Measurements from ENCODE around the gene HTD2. TPM values are rescaled to one million over a fixed set of nuclear protein-coding genes. Genes with fewer than 3 reads are reported as not detected.
"Not testable (repeated sequence)": the region's sequence is repeated elsewhere in the genome, so short reads cannot be mapped to it uniquely, and the experiment has no call there.

HTD2 gene
- 10 to 100 TPM in 1 of 2 donors, 1 to 10 TPM in 1; 7.9 to 11.4 TPM for total RNA-seq

GRCh38 chr3:58305882-58306711, at the start of gene HTD2, which contains the start of gene RPP14:
Gene HTD2 (plus strand): TSS chr3:58306520. CDS start chr3:58317614, 11,094 bp downstream.
Gene RPP14 (plus strand): TSS chr3:58306245. CDS start chr3:58310330, 4,085 bp downstream.
- Mint-ChIP-seq H3K36me3 (ENCODE audit: insufficient read depth in 2 of 2) (peaks cover 8 to 12% of the 10 kb centered on the region in 2 donors), H3K9me3 (peaks cover 0 to 2% of the 10 kb centered on the region in 2 donors), H3K4me1 (ENCODE audit: low read depth) (peaks cover 37% of the 10 kb centered on the region), H3K27ac (peak within 1 kb of the TSS; percentile 99), H3K4me3 (peak within 1 kb of the TSS; percentile 96 to 98), H3K27me3 (ENCODE audit: low read depth) (peaks cover 13% of the 10 kb centered on the region)
- peak; percentile 99 for DNase-seq
- peak; percentile 93 for ATAC-seq (replicated peaks in 1 of 2)

- H3K27me3 Mint-ChIP-seq (ENCODE audit: low read depth), result no peaks in the 10 kb centered on the region
- no peak overlapping the region for H3K4me3 Mint-ChIP-seq
- no peaks in the 10 kb centered on the region for H3K9me3 Mint-ChIP-seq
- no peak overlapping the region for H3K27ac Mint-ChIP-seq
- H3K36me3 Mint-ChIP-seq (ENCODE audit: insufficient read depth in 2 of 2), result peaks cover 0 to 1% of the 10 kb centered on the region in 2 donors
- ATAC-seq (replicated peaks in 1 of 2), result no peak
- H3K4me1 Mint-ChIP-seq (ENCODE audit: low read depth), result peaks cover 16% of the 10 kb centered on the region
- no peak for DNase-seq
Observed at GRCh38 chr3:58258392-58259055, 47.8 kb upstream of the HTD2 start.

DNA sequence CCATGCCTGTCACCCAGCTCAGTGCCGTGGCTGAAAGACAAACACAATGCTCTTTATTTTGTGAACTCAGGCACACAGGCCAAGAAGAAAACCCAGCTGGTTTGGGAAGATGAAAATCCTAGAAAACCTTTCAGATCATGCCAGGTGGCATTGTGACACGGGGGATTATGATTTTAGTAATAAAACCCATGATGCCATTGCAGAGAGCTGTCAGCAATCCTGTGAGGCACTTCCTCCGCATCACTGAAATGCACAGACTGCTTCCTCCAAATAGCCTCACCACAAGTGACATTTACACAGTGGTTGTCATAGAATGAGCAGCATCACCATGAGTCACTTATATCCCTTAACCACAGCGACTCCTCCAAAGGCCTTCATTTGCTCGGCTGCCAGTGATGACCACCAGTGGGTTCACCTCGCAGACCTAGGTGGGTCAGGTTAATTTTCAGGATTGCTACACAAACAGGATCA, 46.0 kb upstream of the HTD2 start:
- Mint-ChIP-seq H3K27ac (peak overlapping the region; percentile 50), H3K27me3 (ENCODE audit: low read depth) (no peaks in the 10 kb centered on the region), H3K4me3 (no peak overlapping the region), H3K36me3 (ENCODE audit: insufficient read depth in 2 of 2) (peaks cover 0 to 1% of the 10 kb centered on the region in 2 donors), H3K9me3 (no peaks in the 10 kb centered on the region), H3K4me1 (ENCODE audit: low read depth) (peaks cover 16% of the 10 kb centered on the region)
- DNase-seq, result peak; percentile 13 to 22
- ATAC-seq (replicated peaks in 1 of 2), result peak; percentile 89 to 95

- Mint-ChIP-seq H3K27me3 (ENCODE audit: low read depth) (no peaks in the 10 kb centered on the region), H3K27ac (no peak overlapping the region), H3K36me3 (ENCODE audit: insufficient read depth in 2 of 2) (peaks cover 0 to 1% of the 10 kb centered on the region in 2 donors), H3K4me3 (no peak overlapping the region), H3K4me1 (ENCODE audit: low read depth) (peaks cover 16% of the 10 kb centered on the region), H3K9me3 (no peaks in the 10 kb centered on the region)
- DNase-seq, result no peak
- ATAC-seq (replicated peaks in 1 of 2), result peak; percentile 27 to 56
Observed at GRCh38 chr3:58260733-58261132, 45.6 kb upstream of the HTD2 start.

- ATAC-seq (replicated peaks in 1 of 2), result no peak
- H3K4me3 Mint-ChIP-seq, result no peak overlapping the region
- no peaks in the 10 kb centered on the region for H3K9me3 Mint-ChIP-seq
- no peak for DNase-seq
- H3K36me3 Mint-ChIP-seq (ENCODE audit: insufficient read depth in 2 of 2), result peaks cover 0 to 1% of the 10 kb centered on the region in 2 donors
- H3K27ac Mint-ChIP-seq, result no peak overlapping the region
- H3K4me1 Mint-ChIP-seq (ENCODE audit: low read depth), result peaks cover 26% of the 10 kb centered on the region
- H3K27me3 Mint-ChIP-seq (ENCODE audit: low read depth), result no peaks in the 10 kb centered on the region
Observed at GRCh38 chr3:58261954-58262666, 44.2 kb upstream of the HTD2 start.

DNA sequence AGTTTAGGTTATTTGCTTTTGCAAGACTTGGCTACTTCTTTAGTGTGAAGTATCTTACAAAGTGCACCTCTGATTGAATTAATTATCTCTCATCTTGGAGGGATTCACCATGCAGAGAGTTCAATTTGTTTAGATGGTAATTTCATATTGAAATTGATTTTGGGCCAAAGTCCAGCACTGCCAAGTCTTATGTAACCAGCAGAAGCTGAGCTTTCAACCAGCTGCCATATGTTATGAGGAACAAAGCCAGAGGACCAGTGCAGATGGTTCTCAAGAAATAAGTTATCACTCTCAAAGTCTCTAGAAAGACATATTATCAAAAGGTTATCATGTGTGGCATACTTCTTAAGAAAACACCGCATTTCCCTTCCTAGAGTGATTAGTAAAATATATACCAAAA, 39.7 kb upstream of the HTD2 start:
- peaks cover 17% of the 10 kb centered on the region for H3K4me1 Mint-ChIP-seq (ENCODE audit: low read depth)
- DNase-seq (no peak), ATAC-seq (replicated peaks in 1 of 2) (no peak)
- peaks cover 0 to 2% of the 10 kb centered on the region in 2 donors for H3K36me3 Mint-ChIP-seq (ENCODE audit: insufficient read depth in 2 of 2)
- H3K27me3 Mint-ChIP-seq (ENCODE audit: low read depth), result no peaks in the 10 kb centered on the region
- H3K4me3 Mint-ChIP-seq, result no peak overlapping the region
- no peaks in the 10 kb centered on the region for H3K9me3 Mint-ChIP-seq
- H3K27ac Mint-ChIP-seq, result no peak overlapping the region

GRCh38 chr3:58267543-58267942, 38.8 kb upstream of the HTD2 start:
- H3K4me1 Mint-ChIP-seq (ENCODE audit: low read depth), result peaks cover 26% of the 10 kb centered on the region
- H3K27ac Mint-ChIP-seq; H3K36me3 Mint-ChIP-seq (ENCODE audit: insufficient read depth in 2 of 2); DNase-seq; H3K9me3 Mint-ChIP-seq; ATAC-seq (replicated peaks in 1 of 2); H3K27me3 Mint-ChIP-seq (ENCODE audit: low read depth); H3K4me3 Mint-ChIP-seq: not testable (repeated sequence)

- ATAC-seq (replicated peaks in 1 of 2), result no peak
- peaks cover 29% of the 10 kb centered on the region for H3K4me1 Mint-ChIP-seq (ENCODE audit: low read depth)
- peaks cover 0 to 2% of the 10 kb centered on the region in 2 donors for H3K36me3 Mint-ChIP-seq (ENCODE audit: insufficient read depth in 2 of 2)
- H3K27me3 Mint-ChIP-seq (ENCODE audit: low read depth), result no peaks in the 10 kb centered on the region
- H3K9me3 Mint-ChIP-seq, result no peaks in the 10 kb centered on the region
- DNase-seq, result no peak
- H3K4me3 Mint-ChIP-seq, result no peak overlapping the region
- H3K27ac Mint-ChIP-seq, result no peak overlapping the region
Observed at GRCh38 chr3:58269356-58269755, 37.0 kb upstream of the HTD2 start.

GRCh38 chr3:58270485-58270884, 35.8 kb upstream of the HTD2 start:
- Mint-ChIP-seq H3K4me3 (no peak overlapping the region), H3K27ac (no peak overlapping the region), H3K9me3 (no peaks in the 10 kb centered on the region), H3K4me1 (ENCODE audit: low read depth) (peaks cover 29% of the 10 kb centered on the region), H3K36me3 (ENCODE audit: insufficient read depth in 2 of 2) (peaks cover 0 to 4% of the 10 kb centered on the region in 2 donors), H3K27me3 (ENCODE audit: low read depth) (no peaks in the 10 kb centered on the region)
- DNase-seq, result no peak
- ATAC-seq (replicated peaks in 1 of 2), result no peak

DNA sequence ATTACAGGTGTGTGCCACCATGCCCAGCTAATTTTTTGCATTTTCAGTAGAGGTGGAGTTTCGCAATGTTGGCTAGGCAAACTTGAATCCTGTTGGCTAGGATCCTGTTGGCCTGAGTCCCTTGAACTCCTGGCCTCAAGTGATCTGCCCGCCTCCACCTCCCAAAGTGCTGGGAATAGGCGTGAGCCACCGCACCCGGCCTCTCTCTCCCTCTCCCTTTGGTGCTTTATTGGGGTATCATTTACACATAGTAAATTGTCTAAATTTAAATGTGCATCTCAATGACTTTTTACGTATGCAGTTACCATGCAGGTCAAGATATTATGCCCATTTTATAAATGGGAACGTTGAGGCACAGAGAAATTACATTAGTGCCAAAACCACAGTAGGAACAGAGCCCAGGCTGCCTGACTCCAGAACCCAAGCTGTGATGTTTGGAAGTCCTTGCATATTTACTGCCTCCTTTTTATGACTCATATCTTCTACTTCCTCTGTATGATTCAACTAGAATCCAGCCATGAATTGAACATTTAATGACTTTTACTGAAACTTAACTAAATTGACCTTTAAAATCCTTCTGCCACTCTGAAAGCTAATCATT, 34.3 kb upstream of the HTD2 start:
- peak overlapping the region in 1 of 2 donors; percentile 56 for H3K4me3 Mint-ChIP-seq
- peak overlapping the region; percentile 48 for H3K27ac Mint-ChIP-seq
- ATAC-seq (replicated peaks in 1 of 2), result peak in 1 of 2 donors; percentile 66

GRCh38 chr3:58272891-58273290, 33.4 kb upstream of the HTD2 start:
- Mint-ChIP-seq H3K4me3 (no peak overlapping the region), H3K27me3 (ENCODE audit: low read depth) (no peaks in the 10 kb centered on the region), H3K9me3 (peaks cover 3% of the 10 kb centered on the region in 2 donors), H3K4me1 (ENCODE audit: low read depth) (peaks cover 12% of the 10 kb centered on the region), H3K27ac (no peak overlapping the region), H3K36me3 (ENCODE audit: insufficient read depth in 2 of 2) (peaks cover 4 to 9% of the 10 kb centered on the region in 2 donors)
- DNase-seq, result no peak
- no peak for ATAC-seq (replicated peaks in 1 of 2)

More for the DNA sequence above, 34.3 kb upstream of the HTD2 start:
- Mint-ChIP-seq H3K27me3 (ENCODE audit: low read depth) (no peaks in the 10 kb centered on the region), H3K36me3 (ENCODE audit: insufficient read depth in 2 of 2) (peaks cover 4 to 9% of the 10 kb centered on the region in 2 donors), H3K4me1 (ENCODE audit: low read depth) (peaks cover 19% of the 10 kb centered on the region), H3K9me3 (peaks cover 3% of the 10 kb centered on the region in 2 donors)
- DNase-seq, result no peak

DNA sequence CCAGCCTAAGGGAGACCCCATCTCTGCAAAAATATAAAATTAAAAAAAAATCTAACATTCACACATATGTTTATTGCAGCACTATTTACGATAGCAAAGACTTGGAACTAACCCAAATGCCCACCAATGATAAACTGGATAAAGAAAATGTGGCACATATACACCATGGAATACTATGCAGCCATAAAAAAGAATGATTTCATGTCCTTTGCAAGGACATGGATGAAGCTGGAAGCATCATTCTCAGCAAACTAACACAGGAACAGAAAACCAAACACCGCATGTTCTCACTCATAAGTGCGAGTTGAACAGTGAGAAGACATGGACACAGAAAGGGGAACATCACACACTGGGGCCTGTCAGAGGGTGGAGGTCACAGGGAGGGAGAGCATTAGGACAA, 33.0 kb upstream of the HTD2 start:
- peaks cover 12% of the 10 kb centered on the region for H3K4me1 Mint-ChIP-seq (ENCODE audit: low read depth)
- H3K9me3 Mint-ChIP-seq; H3K4me3 Mint-ChIP-seq; H3K27ac Mint-ChIP-seq; DNase-seq; ATAC-seq (replicated peaks in 1 of 2); H3K27me3 Mint-ChIP-seq (ENCODE audit: low read depth); H3K36me3 Mint-ChIP-seq (ENCODE audit: insufficient read depth in 2 of 2): not testable (repeated sequence)
